ENCODE measurements around the gene WDR20.

- TF ChIP-seq CTCF (IDR thresholded peaks at IDR 0.05) (no peak), EP300 (IDR thresholded peaks at IDR 0.05) (no peak), POLR2A (IDR thresholded peaks at IDR 0.05) (no peak), POLR2AphosphoS5 (IDR thresholded peaks at IDR 0.05) (no peak)
These were observed 30.4 kb downstream of the WDR20 start for GRCh38 chr14:102170061-102170460.

Measured in sigmoid colon (tissue), 4 donors.